ENCODE results near the gene MTHFD1L.
"Not testable (repeated sequence)": the region's sequence is repeated elsewhere in the genome, so short reads cannot be mapped to it uniquely, and the experiment has no call there.

MTHFD1L gene

DNA sequence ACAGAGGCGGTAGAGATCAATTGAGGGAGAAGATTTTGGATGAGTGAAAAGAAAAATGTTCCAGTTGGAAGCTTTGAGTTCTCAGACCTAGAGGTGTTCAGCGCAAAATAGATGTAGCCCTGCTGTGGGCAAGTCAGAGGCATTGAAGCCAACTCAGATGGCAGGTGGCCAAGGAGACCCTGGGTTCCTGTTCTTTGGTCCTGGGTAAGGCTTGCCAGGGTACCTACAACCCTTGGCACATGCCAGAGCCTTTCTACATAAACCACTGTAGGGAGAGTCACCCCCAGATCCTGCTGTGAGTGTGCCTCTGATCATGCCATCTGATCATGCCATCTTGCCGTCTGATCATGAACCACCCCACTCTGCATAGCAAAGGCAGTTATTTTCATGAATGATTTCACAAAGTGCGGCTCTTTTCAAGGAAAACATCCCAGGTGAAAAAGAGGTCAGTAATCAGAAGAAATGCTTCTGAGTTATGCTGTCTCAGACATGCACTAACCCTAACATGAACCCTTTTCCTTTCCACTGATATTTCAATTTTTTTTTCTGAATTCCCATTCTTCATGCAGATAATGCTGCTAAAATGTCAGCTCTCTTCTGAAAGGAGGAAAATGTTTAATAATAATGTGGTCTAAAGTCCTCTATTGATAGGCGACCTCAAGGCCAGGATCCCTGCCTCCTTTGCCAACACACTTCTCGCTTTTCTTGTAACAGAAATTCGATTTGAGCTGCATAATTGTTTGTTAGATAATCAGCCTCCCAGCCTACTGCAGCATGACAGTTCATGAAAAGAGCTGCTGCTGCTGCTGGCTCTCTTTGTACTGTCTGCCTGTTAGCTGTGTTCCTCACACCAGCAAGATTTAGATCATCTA lies 153.6 kb downstream of the MTHFD1L start:
- no peak for DNase-seq

DNA sequence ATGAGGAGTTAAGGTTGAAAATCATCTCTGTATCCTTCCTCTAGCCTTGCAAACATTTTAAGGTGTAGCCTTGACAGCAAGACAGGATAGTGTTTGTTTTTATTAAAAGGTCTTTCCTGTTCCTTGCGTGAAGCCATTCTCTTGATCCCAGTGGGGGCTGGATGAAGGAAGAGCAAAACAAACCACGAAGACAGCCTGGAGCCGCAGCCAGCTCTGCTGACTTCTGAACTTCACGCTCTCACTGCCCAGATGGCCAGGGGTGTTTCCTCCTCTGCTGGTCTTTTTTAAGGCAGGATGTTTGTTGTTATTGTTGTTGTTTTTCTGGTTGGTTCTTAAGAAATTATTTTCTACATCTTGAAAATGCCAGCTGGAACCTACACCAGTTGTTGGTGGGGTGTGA lies 156.4 kb downstream of the MTHFD1L start:
- no peak for DNase-seq

DNA sequence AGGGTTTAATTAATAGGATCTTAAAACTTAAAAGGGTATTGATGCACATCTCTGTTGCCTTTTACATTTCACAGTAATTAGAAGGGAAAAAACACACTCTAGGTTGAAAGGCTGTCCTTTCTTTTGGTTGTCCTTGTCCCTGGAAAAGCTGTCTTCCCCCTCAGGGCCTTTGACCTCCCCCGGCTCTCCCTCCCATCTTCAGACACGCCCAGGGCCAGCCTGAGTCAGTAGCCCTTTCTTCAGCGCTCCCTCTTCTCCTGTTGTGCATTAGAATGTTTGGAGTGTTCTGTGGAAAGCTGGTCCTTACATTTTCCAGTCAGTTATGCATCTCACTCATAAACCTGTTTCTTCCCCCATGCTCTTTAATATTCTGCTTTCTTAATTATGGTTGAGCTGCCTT lies 157.0 kb downstream of the MTHFD1L start:
- no peak for DNase-seq

DNA sequence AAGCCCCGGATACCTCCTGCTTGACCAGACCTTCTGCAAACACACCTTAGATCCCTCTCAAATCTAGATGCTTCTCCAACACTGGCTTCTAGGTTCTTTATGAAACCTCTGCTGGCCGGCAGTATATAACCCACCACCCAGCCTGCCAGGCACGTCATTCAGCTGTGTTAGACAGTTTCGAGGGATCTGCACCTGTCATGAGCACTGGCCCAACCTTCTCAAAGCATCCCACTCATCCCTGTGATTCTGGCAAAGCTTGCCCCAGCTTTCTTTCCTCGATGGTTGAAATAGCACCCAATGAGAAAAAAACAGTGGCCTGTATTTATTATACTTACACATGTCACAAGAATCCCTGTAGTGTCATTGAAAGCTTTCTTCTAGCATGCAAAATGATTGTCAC lies 157.8 kb downstream of the MTHFD1L start:
- no peak for DNase-seq

DNA sequence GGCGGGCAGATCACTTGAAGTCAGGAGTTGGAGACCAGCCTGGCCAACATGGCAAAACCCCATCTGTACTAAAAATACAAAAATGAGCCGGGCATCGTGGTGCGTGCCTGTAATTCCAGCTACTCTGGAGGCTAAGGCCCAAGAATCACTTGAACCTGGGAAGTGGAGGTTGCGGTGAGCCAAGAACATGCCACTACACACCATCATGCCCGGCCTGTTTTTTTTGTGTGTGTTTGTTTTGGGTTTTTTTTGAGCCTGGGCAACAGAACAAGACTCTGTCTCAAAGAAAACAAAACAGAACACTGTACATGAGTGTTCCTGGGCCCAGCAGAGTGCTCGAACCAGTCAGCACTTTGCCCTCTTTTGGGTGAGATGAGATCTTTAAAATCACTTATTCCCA lies 159.1 kb downstream of the MTHFD1L start:
- DNase-seq: no peak

DNA sequence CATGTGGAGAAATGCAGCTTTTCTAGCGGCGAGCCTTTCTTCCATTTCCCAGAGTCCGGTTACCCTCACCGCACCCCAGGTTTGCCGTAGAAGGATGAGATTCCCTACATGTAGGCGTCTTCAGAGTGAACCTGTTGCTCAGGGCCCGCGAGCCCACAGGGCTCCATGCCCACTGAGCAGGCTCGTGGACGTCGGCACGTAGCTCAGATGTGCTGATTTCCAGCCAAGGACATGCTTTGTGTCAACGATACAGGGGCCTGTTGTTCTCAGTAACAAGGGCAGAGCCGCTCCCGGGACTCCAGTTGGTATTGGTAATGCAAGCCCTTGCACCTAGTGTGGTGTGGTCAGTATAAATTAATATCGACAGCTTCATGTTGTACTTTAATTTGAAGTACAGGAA lies 159.6 kb downstream of the MTHFD1L start:
- DNase-seq: no peak

DNA sequence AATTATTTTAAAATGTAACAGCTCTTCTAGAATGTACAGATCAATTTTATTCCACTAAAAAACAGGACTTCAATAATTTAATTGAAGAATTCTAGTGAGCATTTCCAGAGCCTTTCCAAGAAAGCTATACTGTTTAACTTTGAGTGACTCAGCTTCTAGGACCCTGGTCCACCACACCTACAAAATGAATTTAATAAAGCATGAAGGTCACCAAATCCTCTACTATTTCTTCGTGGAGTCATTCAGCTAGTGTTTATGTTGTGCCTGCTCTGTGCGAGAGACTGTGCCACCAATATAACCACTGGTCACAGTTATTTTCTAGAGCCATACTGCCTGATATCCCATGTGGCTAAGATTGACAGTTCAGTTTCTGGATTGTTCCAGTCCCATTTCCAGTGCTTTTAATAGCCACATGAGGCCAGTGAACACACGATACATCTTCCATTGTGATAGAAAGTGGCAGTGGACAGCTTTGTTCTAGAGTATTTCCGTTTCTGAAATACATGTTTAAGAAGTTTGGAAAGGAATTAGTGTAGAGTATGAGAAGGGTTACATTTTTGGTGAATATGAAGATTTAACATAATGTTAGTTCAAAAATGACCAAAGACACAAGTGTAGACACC lies 160.7 kb downstream of the MTHFD1L start:
- DNase-seq: no peak

DNA sequence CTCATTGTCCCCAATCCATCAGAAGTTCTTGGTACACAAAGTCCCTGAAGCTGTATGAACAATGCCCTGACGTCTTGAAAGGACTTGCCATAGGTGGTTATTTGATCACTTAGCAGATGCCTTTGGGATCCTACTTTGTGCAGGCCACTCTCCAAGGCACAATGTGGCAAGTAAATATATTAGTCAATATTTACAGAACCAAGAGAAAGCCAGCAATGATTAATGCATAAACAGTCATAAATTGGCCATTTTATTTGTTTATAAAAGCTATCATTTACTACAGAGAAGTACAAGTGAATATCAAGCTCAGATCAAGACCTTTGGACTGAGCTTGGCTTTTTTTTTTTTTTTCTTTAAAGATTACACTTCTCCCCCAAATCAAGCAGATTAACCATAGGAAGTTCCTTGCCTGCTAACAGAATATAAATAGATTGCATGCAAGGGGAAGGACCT lies 161.8 kb downstream of the MTHFD1L start:
- no peak for DNase-seq

DNA sequence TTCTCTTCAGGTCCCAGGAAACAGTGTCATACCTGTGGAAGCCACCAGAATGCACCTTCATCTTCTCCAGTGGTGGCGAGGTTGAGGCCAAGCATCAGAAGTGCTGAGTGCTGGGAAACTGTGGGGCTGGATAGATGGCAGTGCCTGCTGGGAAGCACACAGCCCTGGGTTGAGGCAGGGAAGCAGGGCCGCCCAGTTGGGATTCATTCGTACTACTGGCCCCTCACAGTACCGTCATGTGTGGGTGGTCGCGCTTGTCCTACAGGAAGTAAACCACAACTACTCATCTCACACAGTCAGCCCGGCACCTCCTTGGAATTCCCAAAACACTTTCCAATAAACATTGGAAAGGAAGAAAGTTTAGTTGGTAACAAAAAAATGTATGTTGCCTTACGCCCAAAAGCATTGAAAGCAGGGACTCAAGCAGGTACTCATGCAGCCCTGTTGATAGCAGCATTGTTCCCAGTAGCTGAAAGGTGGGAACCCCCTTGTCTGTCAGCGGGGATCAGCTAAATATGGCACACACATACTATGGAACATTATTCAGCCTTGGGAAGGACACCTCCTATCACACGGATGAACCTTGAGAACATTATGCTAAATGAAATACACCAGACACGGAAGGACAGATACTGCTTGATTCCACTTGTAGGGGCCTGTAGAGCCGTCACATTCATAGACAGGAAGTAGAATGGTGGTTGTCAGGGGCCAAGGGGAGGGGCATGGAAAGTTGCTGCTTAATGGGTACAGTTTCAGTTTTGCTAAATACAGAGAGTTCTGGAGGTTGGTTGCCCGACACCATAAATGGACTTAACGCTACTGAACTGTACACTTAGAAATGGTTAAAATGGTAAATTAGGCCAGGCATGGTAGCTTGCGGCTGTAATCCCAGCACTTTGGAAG lies 162.7 kb downstream of the MTHFD1L start:
- no peak for DNase-seq

DNA sequence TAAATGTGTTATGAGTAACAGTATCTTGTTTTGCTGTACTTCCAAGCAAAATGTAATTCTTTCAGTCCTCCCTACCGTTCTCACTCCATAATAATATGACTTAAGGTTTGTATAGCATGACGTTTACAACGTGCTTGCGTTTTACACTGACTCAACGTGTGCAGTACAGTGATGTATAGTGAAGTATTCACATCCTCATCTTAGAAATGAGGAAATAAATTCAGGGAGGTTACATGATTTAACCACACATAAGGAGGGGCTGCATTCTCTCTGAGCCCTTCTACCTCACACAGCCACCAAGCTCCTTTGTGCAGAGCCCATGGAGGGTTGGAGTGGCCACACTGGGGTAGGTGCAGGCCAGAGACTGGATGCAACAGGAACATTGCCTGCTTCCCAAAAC lies 164.5 kb downstream of the MTHFD1L start:
- DNase-seq: no peak

DNA sequence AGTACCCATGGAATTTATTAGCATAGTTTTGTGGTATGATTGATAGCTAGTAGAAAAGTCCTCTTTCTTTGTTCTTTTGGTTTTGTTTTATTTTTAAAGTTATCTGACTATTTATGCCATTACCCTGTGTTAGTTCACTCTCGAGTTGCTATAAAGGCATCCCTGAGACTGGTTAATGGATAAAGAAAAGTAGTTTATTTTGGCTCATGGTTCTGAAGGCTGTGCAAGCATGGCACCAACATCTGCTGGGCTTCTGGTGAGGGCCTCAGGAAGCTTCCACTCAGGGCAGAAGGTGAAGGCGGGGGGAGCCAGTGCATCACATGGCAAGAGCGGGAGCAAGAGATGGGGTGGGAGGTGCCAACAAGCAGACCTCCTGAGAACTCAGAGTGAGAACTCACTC lies 166.5 kb downstream of the MTHFD1L start:
- no peak for DNase-seq

DNA sequence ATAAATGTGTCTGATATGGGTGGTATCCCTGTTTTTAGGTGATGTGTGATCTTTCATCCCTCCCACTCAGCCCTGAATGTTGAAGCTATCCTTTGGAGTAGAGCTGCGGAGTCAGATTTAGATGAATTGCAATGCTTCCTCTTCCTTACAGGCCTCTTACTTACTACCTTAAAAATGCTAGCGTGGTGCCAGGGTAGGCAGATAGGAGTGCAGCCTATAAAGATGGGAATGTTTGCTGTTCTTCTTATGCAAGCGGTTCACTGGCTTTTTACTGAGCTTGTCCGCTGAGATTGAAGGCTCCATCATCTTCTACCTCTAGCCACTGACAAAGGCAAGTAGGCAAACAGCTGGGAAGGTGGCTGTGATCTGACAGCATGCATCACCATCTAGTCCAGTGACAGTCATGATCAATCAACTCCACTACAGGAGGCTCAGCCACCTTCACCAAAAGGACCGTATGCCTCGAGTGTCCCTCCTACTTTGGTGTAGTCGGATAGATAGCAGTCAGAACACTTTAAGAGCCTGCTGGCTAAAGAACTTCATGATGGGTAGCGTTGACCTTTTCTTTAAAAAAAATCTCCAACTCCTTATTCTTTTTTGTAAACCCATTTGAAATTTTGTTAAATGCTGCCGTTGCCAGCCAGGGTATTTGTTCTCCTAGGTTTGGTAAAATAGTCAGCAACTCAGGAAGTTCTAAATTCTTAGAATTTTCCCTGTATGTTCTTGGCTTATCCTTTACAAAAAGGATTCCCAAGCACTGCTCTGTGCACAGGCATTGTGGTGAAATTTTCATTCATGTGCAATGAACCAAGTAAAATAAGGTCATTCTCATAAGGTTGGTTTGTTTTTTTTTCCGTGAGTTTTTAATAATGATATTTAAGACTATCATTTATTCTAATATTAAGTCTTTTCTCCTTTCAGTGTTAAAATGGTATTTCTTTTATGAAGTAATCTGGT lies 169.6 kb downstream of the MTHFD1L start:
- no peak for DNase-seq

DNA sequence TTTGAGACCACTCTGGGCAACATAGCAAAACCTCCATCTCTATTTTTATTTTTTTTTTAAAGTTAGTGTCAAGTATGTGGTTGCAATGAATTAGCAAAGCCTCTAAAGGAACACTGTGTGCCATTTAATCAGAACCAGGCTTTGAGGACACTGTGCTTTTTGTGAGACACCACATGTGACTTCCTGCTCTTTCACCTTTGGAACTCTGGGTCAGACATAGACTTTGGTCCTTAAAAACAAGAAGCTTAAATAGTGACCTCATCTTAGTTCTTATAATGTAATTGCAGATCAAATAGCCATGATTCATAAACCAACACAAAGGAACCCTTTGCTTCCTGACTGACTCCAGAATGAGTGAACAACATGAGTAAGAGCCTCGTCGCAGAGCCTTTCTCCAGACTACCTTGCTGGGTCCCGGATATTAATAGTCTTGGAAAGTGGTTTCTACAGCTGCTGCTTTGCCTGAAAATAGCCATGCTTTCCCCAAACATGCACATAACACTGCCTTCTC lies 170.8 kb downstream of the MTHFD1L start:
- DNase-seq: not testable (repeated sequence)

DNA sequence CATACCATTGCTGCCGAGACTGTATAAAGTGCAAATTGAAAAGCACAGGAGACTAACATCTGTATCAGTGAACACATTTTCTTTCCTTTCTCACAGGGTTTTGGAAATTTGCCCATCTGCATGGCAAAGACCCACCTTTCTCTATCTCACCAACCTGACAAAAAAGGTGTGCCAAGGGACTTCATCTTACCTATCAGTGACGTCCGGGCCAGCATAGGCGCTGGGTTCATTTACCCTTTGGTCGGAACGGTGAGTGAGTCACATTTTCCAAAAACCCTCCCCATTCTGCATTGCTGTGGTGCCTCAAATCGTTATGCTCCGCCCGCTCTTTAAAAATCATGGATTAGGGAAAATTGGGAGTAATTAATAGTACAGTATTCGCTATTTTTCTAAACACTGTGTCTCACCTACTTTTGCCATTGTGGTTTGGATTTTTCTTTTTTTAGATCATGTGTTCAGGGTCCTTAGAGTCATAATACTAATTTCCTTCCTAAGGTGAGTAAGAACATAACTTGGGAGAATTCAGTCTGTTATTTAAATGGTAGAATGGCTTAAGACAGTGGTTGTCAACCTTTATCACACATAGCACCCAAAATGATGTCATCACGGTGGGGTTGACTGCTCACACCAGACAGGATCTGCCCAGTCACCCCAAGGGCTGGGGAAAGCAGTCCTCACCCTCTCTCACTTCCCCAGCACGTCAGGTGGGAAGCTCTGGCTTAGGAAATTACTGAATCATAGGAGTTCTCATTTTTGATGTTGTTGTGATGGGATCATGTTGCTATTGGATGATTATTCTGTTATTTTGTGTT lies 171.6 kb downstream of the MTHFD1L start:
- DNase-seq: no peak

DNA sequence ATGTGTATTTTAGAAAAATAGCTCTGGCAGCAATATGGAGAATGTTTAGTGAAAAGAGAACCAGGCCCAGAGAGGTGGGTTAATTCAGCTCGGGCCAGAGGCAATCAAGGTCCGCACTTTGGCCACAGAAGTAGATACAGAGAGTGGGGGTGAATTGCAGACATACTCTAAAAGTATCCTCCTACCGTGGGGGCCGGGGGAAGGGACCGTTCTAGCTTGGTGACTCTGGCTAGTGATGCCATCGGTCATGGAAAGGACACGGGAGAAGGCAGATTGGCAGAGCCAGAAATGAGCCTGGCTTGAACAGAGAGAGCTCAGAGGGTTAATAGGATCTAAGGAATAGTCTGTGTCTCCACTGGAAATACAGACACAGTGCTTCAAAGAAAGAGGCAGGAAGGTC lies 173.1 kb downstream of the MTHFD1L start:
- DNase-seq: no peak

DNA sequence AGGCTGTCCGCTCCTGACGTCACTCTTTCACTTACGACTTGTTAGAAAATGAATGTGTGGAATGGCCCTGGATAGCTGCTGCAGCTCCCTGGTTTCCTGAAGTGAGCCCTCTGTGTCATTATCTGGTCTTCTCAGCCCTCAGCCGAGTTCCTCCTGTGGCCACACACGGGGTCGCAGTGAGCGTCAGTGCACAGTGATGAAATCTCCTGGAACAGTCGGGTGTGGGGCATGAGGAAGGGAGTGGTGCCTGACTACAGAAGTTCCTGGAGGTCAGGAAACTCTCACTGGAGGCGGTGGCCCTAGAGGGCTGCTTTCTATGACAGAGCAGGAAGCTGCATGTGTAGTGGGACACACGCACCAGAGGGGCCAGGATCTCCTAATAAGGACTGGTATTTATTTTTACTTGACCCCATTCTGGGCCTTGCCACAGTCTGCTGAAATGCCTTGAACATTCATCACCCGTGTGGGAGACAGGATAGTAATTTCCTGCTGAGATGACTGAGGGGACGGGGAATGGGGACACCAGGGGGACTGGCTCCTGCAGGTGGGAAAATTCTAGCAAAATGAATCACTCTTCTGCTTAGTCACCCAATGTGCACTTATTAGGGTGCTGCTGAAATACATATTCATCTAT lies 175.5 kb downstream of the MTHFD1L start:
- not testable (repeated sequence) for DNase-seq

DNA sequence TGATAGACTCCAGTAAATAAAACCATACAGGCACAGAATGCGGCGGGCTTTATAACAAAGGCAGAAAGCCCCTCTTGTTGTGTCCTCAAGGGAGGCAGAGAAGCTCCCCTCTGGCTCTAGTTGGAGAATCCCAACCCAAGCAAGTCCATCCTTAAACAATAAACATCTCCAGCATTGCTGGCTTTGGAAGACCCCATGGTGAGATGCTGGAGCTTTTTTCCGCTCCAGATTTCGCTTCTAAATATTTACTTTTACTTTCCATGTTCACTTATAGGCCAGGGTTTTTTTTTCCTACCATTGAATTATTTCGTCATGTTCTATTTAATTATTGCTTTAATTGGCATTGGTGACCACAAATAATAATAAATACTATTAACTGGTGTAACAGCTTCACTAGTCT lies 176.2 kb downstream of the MTHFD1L start:
- no peak for DNase-seq

DNA sequence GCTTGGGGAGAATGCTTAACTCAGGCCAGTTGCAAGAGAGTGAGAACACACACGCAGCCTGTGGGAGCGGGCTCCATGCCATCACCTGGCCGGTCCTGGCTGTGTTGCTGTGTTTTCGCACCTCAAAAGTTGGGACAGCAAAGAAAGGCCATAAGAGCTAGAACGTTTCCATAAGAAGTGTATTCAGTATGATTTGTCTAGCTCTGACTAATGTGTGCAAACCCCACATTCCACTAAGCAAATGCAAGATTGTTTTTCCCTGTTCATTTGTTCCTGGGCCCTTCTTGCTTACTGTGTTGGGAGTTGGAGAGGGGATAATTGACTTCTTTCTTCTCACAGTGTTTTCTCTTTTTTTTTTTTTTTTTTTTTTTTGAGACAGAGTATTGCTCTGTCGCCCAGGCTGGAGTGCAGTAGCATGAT lies 177.4 kb downstream of the MTHFD1L start:
- DNase-seq: not testable (repeated sequence)

DNA sequence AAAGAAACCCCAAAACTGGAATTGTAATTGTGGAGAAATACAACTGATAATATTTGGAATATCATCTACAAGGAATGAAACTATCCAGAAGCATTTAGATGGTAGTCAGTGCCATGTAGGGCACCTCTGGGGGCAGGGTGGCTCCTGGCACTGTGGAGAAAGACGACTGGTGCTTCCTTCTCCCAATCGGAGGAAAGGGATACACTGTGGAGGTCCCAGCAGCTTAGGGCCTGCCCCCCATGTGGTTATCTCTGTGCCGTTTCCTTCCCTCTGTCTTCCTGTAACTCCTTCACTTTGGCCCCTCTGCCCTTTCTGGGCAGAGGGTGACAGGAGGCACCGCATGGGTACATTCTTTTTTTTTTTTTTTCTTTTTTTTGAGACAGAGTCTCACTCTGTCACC lies 178.4 kb downstream of the MTHFD1L start:
- DNase-seq: no peak

Data from NCI-H2107 (cell line).